B cell (primary cell): ENCODE results near the gene CARMIL1. TPM values are rescaled to one million over a fixed set of nuclear protein-coding genes. Genes with fewer than 3 reads are reported as not detected.

Experiments used
- ATAC-seq: fragments of 200-7000 bp; cut with Tn5 transposase; one replicate; pipeline ENCODE4 v1.10.0; 2021; ENCODE audit warnings: low read depth, mild to moderate bottlenecking, moderate number of reproducible peaks, moderate library complexity
- CTCF ChIA-PET: fragments of 350-600 bp; sonication (Branson Sonifier 250); formaldehyde crosslinking; loops from one replicate; lab custom pipeline; 2021; ENCODE audit warnings: antibody characterized with exemption, inconsistent platforms; lab: Charles Lee
- POLR2A ChIA-PET: fragments of 350-600 bp; sonication (Branson Sonifier 250); formaldehyde crosslinking; loops from one replicate; lab custom pipeline; 2021; ENCODE audit warnings: antibody characterized with exemption; lab: Charles Lee
- DNase-seq: peaks from one replicate; pipeline ENCODE4 v3.0.0; 2013
- H2AFZ ChIP-seq: 2 replicates; pipeline ENCODE4 v1.6.1; 2012; ENCODE audit warnings: mild to moderate bottlenecking, low read depth, low read length; ENCODE audit not compliant: insufficient read depth, poor library complexity, severe bottlenecking
- H3K27ac ChIP-seq, 2 donors: 1 replicate in 1 of 2; 2 replicates in 1 of 2; pipeline ENCODE4 v1.5.1; 2012 to 2013; ENCODE audit warnings: low read length in 2 of 2, mild to moderate bottlenecking in 2 of 2, moderate library complexity in 1 of 2
- H3K27me3 ChIP-seq, 4 experiments: fragments of 200-600 bp in 1 of 4; sonication (generic) in 1 of 4; replicated peaks in 1 of 4; 1 replicate in 2 of 4; 2 replicates in 2 of 4; pipeline versions ENCODE4 v1.6.1 to v1.7.0; 2013 to 2016; ENCODE audit warnings: low read length in 3 of 4, mild to moderate bottlenecking in 2 of 4, mixed read lengths in 1 of 4, moderate library complexity in 1 of 4; ENCODE audit not compliant: insufficient read depth in 4 of 4, control insufficient read depth in 3 of 4; ENCODE audit errors: control extremely low read depth in 1 of 4
- H3K36me3 ChIP-seq, 2 experiments: replicated peaks in 1 of 2; 1 replicate in 1 of 2; 2 replicates in 1 of 2; pipeline versions ENCODE4 v1.6.1 to v1.7.1; 2013; ENCODE audit warnings: low read length in 1 of 2; ENCODE audit not compliant: insufficient read depth in 2 of 2, control insufficient read depth in 1 of 2; ENCODE audit errors: control extremely low read depth in 1 of 2, extremely low read depth in 1 of 2
- H3K4me1 ChIP-seq, 2 donors: fragments of 200-600 bp in 1 of 2; sonication (generic) in 1 of 2; 1 replicate in 1 of 2; 2 replicates in 1 of 2; pipeline versions ENCODE4 v1.5.1 to v1.6.1; 2013 to 2017; ENCODE audit warnings: low read length in 2 of 2; ENCODE audit not compliant: control insufficient read depth in 2 of 2, insufficient read depth in 2 of 2
- H3K4me2 ChIP-seq: replicated peaks from 2 replicates; pipeline ENCODE3; 2012; ENCODE audit warnings: mild to moderate bottlenecking, low read depth, low read length; ENCODE audit not compliant: poor library complexity, severe bottlenecking
- H3K4me3 ChIP-seq, 5 experiments: fragments of 200-600 bp in 1 of 5; sonication (generic) in 1 of 5; 1 replicate in 3 of 5; 2 replicates in 2 of 5; pipeline versions ENCODE4 v1.5.1 to v1.7.0; 2011 to 2016; ENCODE audit warnings: low read length in 4 of 5, mild to moderate bottlenecking in 4 of 5, low read depth in 2 of 5, control low read depth in 1 of 5, moderate library complexity in 1 of 5; ENCODE audit not compliant: insufficient read depth in 1 of 5; ENCODE audit errors: control extremely low read depth in 1 of 5, extremely low read depth in 1 of 5
- H3K79me2 ChIP-seq: fragments of 200-600 bp; sonication (generic); one replicate; pipeline ENCODE4 v1.6.0; 2016; ENCODE audit warnings: low read length; ENCODE audit not compliant: control insufficient read depth, insufficient read depth
- H3K9ac ChIP-seq: fragments of 200-600 bp; sonication (generic); 2 replicates; pipeline ENCODE4 v1.6.1; 2017; ENCODE audit warnings: mild to moderate bottlenecking, low read length, moderate library complexity
- H3K9me3 ChIP-seq, 3 donors: one replicate each; pipeline versions ENCODE4 v1.6.1 to v1.7.1; 2013; ENCODE audit warnings: low read length in 2 of 3; ENCODE audit not compliant: control insufficient read depth in 2 of 3, insufficient read depth in 1 of 3; ENCODE audit errors: control extremely low read depth in 1 of 3
- H4K20me1 ChIP-seq: 2 replicates; pipeline ENCODE4 v1.6.0; 2012; ENCODE audit warnings: mild to moderate bottlenecking, low read length; ENCODE audit not compliant: insufficient read depth, control insufficient read depth, poor library complexity, severe bottlenecking
- H3K27ac Mint-ChIP-seq: one replicate; pipeline ENCODE4 v1.8.0; 2021; ENCODE audit warnings: mixed read lengths
- H3K27me3 Mint-ChIP-seq: one replicate; pipeline ENCODE4 v1.8.0; 2021; ENCODE audit warnings: mixed read lengths
- H3K4me1 Mint-ChIP-seq: one replicate; pipeline ENCODE4 v1.8.0; 2021; ENCODE audit warnings: mixed read lengths
- H3K4me3 Mint-ChIP-seq: one replicate; pipeline ENCODE4 v1.8.0; 2021; ENCODE audit warnings: mixed read lengths
- H3K9me3 Mint-ChIP-seq: one replicate; pipeline ENCODE4 v1.8.0; 2022; ENCODE audit warnings: mixed read lengths; ENCODE audit not compliant: insufficient read depth
- EZH2 ChIP-seq: IDR thresholded peaks from 2 replicates; pipeline ENCODE4 v1.6.1; 2012; ENCODE audit warnings: borderline replicate concordance, low read depth, mild to moderate bottlenecking, moderate library complexity, low read length; ENCODE audit not compliant: insufficient read depth, poor library complexity, severe bottlenecking
- WGBS: methylation state at CpG from one replicate; pipeline ENCODE4 v1.1.5; 2013; ENCODE audit warnings: missing lambda C conversion rate; ENCODE audit not compliant: insufficient coverage; 5-methylcytosine and 5-hydroxymethylcytosine counted together
- intact Hi-C: fragments of 100-400 bp; cut with micrococcal nuclease; formaldehyde crosslinking; loops from one replicate; pipeline ENCODE4 v1.10.0; 2022
- polyA plus RNA-seq: library from polyadenylated mRNA; depleted of rRNA; stranded (reverse); fragments of >200 nt; gene quantifications from 2 replicates; pipeline ENCODE4 v1.2.3, GENCODE V29; 2012
- total RNA-seq, 2 donors: library from RNA; stranded (reverse); fragments of 120-200 nt in 1 of 2; gene quantifications; 1 replicate in 1 of 2; 2 replicates in 1 of 2; pipeline versions ENCODE4 v1.2.3 to v1.2.4, GENCODE V29; 2013 to 2022
- TF ChIP-seq, protein P1 (sequence below): fragments of 200-600 bp; IDR thresholded peaks from one replicate; pipeline ENCODE4 v1.8.0; 2022; ENCODE audit warnings: antibody characterized with exemption, mild to moderate bottlenecking

The CARMIL1 gene
- total and polyA plus RNA-seq, 2 donors (not counting 1 experiment from before 2014, with no cell fraction given), result 7.5 to 11.0 TPM

DNA sequence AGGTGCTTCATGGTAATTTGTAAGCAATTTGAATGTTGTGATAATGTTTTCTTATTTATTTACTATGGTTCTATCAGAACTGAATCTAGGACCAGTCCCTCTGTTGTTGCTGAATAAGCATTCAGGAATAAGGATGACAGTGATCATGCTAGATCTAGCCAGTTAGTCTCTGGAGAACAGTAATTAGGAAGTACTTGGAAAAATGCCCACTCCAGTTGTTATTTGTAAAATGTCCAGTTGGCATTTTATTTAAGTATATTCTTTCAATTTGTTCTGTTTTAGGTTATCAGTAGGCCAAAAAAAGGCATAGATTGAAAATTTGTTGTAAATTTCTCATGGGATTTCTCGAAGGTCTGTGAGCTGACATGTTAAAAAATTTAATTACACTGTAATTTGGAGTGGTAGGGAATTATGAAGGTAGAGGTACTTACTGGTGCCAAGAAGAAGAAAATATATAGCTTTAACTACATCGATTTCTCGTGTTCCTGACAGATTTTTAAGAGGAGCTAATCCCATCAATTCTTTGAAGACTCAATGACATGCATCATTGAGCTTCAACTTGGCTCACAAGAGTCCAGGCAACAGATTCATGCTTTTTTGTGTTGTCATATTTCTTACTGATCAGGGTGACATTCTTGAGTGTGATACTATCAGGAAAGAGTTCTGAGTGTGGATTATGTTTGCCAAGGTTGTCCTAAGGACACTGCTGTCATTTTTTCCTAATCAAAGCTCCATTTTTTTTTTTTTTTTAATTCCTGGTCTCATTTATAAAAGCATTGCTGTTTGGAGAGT lies 177.3 kb downstream of the CARMIL1 start:
- intact Hi-C loops, result loop anchor here (10.0 kb wide), 1 partner anchor 92 kb away; no protein-coding TSS in a partner anchor
- H3K36me3 ChIP-seq, result no peaks in the 10 kb centered on the region
- POLR2A ChIA-PET, result no interaction called here
- Mint-ChIP-seq H3K4me1 (peaks cover 4% of the 10 kb centered on the region), H3K27ac (no peak overlapping the region), H3K9me3 (no peaks in the 10 kb centered on the region), H3K4me3 (no peak overlapping the region), H3K27me3 (peaks cover 3% of the 10 kb centered on the region)
- ATAC-seq, result no peak
- H3K27ac ChIP-seq, result no peak overlapping the region
- H2AFZ ChIP-seq, result no peak overlapping the region
- peaks cover 3 to 6% of the 10 kb centered on the region in 2 donors for H3K4me1 ChIP-seq
- TF ChIP-seq EZH2, result no peak
- TF ChIP-seq, protein P1, sequence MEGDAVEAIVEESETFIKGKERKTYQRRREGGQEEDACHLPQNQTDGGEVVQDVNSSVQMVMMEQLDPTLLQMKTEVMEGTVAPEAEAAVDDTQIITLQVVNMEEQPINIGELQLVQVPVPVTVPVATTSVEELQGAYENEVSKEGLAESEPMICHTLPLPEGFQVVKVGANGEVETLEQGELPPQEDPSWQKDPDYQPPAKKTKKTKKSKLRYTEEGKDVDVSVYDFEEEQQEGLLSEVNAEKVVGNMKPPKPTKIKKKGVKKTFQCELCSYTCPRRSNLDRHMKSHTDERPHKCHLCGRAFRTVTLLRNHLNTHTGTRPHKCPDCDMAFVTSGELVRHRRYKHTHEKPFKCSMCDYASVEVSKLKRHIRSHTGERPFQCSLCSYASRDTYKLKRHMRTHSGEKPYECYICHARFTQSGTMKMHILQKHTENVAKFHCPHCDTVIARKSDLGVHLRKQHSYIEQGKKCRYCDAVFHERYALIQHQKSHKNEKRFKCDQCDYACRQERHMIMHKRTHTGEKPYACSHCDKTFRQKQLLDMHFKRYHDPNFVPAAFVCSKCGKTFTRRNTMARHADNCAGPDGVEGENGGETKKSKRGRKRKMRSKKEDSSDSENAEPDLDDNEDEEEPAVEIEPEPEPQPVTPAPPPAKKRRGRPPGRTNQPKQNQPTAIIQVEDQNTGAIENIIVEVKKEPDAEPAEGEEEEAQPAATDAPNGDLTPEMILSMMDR, result no peak
- no peak overlapping the region for H3K4me2 ChIP-seq
- H3K27me3 ChIP-seq, result no peaks in the 10 kb centered on the region
- H3K4me3 ChIP-seq, result no peak overlapping the region
- no peak for DNase-seq
- WGBS, result no CpG with 5 or more reads among the region's 3 CpGs
- CTCF ChIA-PET, result interaction anchor here (0.8 to 1.6 kb wide), 3 partner anchors 8 to 35 kb away, joined by 3 to 6 read pairs (median 3); no protein-coding TSS in a partner anchor
- H4K20me1 ChIP-seq, result no peaks in the 10 kb centered on the region
- no peaks in the 10 kb centered on the region for H3K79me2 ChIP-seq
- no peak overlapping the region for H3K9ac ChIP-seq
- no peaks in the 10 kb centered on the region for H3K9me3 ChIP-seq

DNA sequence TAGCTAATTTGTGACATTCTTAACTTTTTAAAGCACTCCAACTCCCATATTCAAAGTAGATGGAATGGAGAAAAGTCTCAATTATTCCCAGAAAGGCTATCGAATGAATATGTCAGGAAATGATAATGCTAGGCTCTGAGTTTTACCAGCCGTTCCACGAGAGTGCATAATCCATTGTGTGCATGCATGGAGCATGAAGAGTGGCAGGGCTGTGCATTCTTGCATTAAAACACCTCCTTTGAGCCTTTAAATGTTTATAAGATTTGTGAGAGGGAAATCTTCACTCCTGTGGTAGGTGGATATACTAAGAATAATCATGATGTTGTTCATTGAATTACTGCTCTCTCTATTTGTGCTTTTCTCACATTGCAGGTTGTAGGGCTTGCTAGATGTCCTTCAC lies 178.3 kb downstream of the CARMIL1 start:
- H3K36me3 ChIP-seq, result no peaks in the 10 kb centered on the region
- no peak overlapping the region for H3K9ac ChIP-seq
- no peaks in the 10 kb centered on the region for H3K9me3 ChIP-seq
- H3K27ac Mint-ChIP-seq, result no peak overlapping the region
- WGBS, result 96% methylated on average over 3 of the region's 3 CpGs
- H3K4me1 Mint-ChIP-seq, result no peaks in the 10 kb centered on the region
- TF ChIP-seq EZH2, result no peak
- TF ChIP-seq, protein P1, result no peak
- no peaks in the 10 kb centered on the region for H3K4me1 ChIP-seq
- no peak overlapping the region for H3K4me2 ChIP-seq
- no peaks in the 10 kb centered on the region for H3K9me3 Mint-ChIP-seq
- H3K27me3 Mint-ChIP-seq, result peaks cover 3% of the 10 kb centered on the region
- ChIA-PET CTCF (interaction anchor here (0.8 to 1.6 kb wide), 2 partner anchors 9 to 33 kb away, joined by 3 to 6 read pairs; no protein-coding TSS in a partner anchor), POLR2A (no interaction called here)
- no peaks in the 10 kb centered on the region for H4K20me1 ChIP-seq
- DNase-seq (no peak), ATAC-seq (no peak)
- H3K4me3 ChIP-seq, result no peak overlapping the region
- no peak overlapping the region for H3K27ac ChIP-seq
- intact Hi-C loops, result loop anchor here (10.0 kb wide), 1 partner anchor 93 kb away; no protein-coding TSS in a partner anchor
- no peaks in the 10 kb centered on the region for H3K79me2 ChIP-seq
- H2AFZ ChIP-seq, result no peak overlapping the region
- no peaks in the 10 kb centered on the region for H3K27me3 ChIP-seq
- H3K4me3 Mint-ChIP-seq, result no peak overlapping the region
